ENCODE results near the gene PTPRN2. TPM values are rescaled to one million over a fixed set of nuclear protein-coding genes. Genes with fewer than 3 reads are reported as not detected.

Gene PTPRN2
- total RNA-seq, 2 donors from 2014 or later = 26.1 to 55.5 TPM

GRCh38 chr7:157870644-157871290, 716.9 kb downstream of the PTPRN2 start:
- TF ChIP-seq CTCF (IDR thresholded peaks at IDR 0.05) (no peak), POLR2A (IDR thresholded peaks at IDR 0.05) (no peak), POLR2AphosphoS5 (IDR thresholded peaks at IDR 0.05) (peak; percentile 57)
- H3K9me3 ChIP-seq = no peaks in the 10 kb centered on the region
- no peak overlapping the region for H3K27ac ChIP-seq
- intact Hi-C loops (cut with DNase I) = loop anchor here (10.0 kb wide), 1 partner anchor 436 kb away; no protein-coding TSS in a partner anchor
- no peak overlapping the region for H3K4me3 ChIP-seq
- H3K4me1 ChIP-seq (replicated peaks) = no peaks in the 10 kb centered on the region
- H3K27me3 ChIP-seq (replicated peaks; ENCODE audit: insufficient read depth) = no peaks in the 10 kb centered on the region
- WGBS = 55% methylated on average over 11 of the region's 11 CpGs
- peak; percentile 37 for DNase-seq (ENCODE audit: low spot score)
- no peaks in the 10 kb centered on the region for H3K36me3 ChIP-seq

GRCh38 chr7:157869793-157870192, 717.8 kb downstream of the PTPRN2 start:
- H3K27me3 ChIP-seq (replicated peaks; ENCODE audit: insufficient read depth) = no peaks in the 10 kb centered on the region
- 97% methylated on average over 4 of the region's 4 CpGs for WGBS
- H3K9me3 ChIP-seq = no peaks in the 10 kb centered on the region
- no peak overlapping the region for H3K27ac ChIP-seq
- TF ChIP-seq POLR2AphosphoS5 (IDR thresholded peaks at IDR 0.05) (no peak), POLR2A (IDR thresholded peaks at IDR 0.05) (no peak), CTCF (IDR thresholded peaks at IDR 0.05) (no peak)
- H3K4me1 ChIP-seq (replicated peaks) = no peaks in the 10 kb centered on the region
- no peak overlapping the region for H3K4me3 ChIP-seq
- no peak for DNase-seq (ENCODE audit: low spot score)
- no peaks in the 10 kb centered on the region for H3K36me3 ChIP-seq
- intact Hi-C loops (cut with DNase I) = loop anchor here (10.0 kb wide), 1 partner anchor 435 kb away; no protein-coding TSS in a partner anchor

DNA sequence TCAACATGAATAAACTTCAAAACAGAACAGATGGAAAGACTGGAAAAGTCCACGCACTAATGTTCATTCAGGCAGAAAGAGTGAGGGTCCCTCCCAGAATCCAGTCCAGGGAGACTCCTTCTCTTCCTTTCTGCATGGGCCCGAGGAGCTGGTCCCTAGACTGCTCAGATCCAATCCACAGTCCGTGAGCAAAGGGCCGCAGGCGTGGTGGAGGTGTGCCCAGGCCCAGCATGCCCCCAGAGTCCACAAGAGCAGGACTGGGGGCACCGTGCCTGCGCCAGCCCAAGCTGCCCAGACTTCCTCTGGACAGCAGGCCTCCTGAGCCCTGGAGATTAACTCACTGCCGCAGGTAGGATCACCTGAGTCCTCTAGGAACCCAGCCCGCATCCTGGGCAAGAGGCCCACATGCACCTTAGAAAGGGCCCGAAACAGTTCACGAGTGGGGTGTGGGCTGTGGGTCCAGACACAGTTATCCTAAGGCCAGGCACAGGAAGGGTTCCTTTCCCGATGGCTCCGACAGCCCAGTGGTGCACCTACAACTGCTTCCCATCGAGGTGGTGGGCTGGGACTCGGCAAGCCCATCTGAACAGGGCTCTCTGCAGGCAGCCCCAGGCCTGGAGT, 719.8 kb downstream of the PTPRN2 start:
- intact Hi-C loops (cut with DNase I) = no loop called here
- no peak for DNase-seq (ENCODE audit: low spot score)
- no peaks in the 10 kb centered on the region for H3K36me3 ChIP-seq
- H3K4me3 ChIP-seq = no peak overlapping the region
- no peaks in the 10 kb centered on the region for H3K27me3 ChIP-seq (replicated peaks; ENCODE audit: insufficient read depth)
- no peak overlapping the region for H3K27ac ChIP-seq
- TF ChIP-seq CTCF (IDR thresholded peaks at IDR 0.05) = no peak
- no peak for TF ChIP-seq POLR2A (IDR thresholded peaks at IDR 0.05)
- TF ChIP-seq POLR2AphosphoS5 (IDR thresholded peaks at IDR 0.05) = no peak
- no peaks in the 10 kb centered on the region for H3K4me1 ChIP-seq (replicated peaks)
- no peaks in the 10 kb centered on the region for H3K9me3 ChIP-seq
- WGBS = 95% methylated on average over 15 of the region's 15 CpGs

DNA sequence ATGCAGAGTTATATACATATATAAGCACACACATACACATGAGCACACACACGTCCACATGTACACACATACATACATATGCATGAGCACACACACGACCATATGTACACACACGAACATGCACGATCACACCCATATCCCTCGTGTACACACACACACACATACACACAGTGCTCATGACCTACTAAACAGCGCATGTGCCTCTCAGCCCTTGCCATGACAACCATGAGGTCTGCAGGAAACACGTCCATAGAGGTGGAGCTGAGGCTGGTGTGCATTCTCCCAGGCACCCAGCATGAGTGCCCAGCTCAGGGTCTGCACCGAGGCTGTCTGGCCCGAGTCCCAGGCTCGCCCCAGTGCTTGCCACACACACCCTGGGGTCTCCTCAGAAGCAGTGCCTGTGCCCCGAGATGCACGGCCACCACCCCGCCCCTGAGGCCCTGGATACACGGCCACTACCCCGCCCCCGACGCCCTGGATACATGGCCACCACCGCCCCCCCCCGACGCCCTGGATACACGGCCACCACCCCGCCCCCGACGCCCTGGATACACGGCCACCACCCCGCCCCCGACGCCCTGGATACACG, 721.2 kb downstream of the PTPRN2 start:
- H3K4me1 ChIP-seq (replicated peaks) = no peaks in the 10 kb centered on the region
- DNase-seq (ENCODE audit: low spot score) = no peak
- no peaks in the 10 kb centered on the region for H3K9me3 ChIP-seq
- H3K4me3 ChIP-seq = no peak overlapping the region
- intact Hi-C loops (cut with DNase I) = no loop called here
- WGBS = 84% methylated on average over 19 of the region's 29 CpGs
- no peak overlapping the region for H3K27ac ChIP-seq
- no peaks in the 10 kb centered on the region for H3K36me3 ChIP-seq
- no peak for TF ChIP-seq POLR2A (IDR thresholded peaks at IDR 0.05)
- TF ChIP-seq CTCF (IDR thresholded peaks at IDR 0.05) = no peak
- TF ChIP-seq POLR2AphosphoS5 (IDR thresholded peaks at IDR 0.05) = no peak
- no peaks in the 10 kb centered on the region for H3K27me3 ChIP-seq (replicated peaks; ENCODE audit: insufficient read depth)
